ENCODE measurements around the gene PTPRJ.
"Not testable (repeated sequence)": the region's sequence is repeated elsewhere in the genome, so short reads cannot be mapped to it uniquely, and the experiment has no call there.

The PTPRJ gene

DNA sequence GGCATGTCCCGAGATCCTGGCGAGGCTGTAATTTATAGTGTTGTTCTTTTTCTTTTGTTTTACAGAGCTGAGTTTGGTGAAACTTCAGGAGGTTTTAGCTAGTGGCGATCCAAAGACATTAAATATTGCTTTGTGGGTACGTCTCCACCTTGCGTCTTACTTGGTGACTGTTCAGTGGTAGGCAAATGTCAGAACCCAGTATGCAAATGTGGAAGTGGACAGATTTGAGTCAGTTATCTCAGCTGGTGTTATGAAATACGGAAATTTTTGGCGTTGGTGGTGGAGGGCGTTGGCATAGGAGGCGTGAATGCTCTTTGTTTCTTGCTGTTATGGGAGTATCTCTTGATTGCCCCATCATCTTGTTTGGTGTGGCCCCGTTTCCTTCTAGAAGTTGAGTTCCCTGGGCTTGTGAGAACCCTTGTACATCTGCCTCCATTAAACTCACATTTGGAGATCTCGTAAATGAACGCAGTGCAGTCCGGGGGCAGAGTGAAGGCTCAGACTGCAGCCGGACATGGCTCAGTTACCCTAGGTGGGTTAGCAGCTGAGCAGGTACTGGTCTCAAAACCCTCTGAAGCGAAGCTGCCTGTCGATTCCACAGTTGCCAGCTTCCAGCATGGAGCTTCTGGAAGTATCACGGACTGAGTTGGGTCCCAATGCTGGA, 39.9 kb downstream of the PTPRJ start:
- FAIRE-seq: no peak

GRCh38 chr11:48021201-48021820, 41.0 kb downstream of the PTPRJ start:
- FAIRE-seq: not testable (repeated sequence)

DNA sequence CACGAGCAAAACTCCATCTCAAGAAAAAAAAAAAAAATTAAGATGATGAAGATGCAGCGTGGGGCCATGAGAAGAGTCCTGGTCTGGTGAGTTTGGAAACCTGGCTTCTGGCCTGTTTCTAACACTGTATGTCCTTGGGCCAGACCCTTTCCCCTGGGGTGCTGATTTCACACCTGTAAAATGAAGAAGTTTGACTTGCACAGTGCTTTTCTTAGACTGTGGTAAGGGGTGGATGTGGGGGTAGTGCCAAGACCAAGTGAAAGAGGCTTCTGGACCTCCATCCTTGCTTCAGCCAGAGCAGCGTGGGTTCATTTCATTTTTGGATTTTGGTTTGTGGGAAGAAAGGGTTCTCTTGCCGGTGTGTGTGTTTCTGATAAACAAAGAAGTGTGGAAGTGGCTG, 42.1 kb downstream of the PTPRJ start:
- no peak for FAIRE-seq

- FAIRE-seq: not testable (repeated sequence)
These were observed 43.2 kb downstream of the PTPRJ start for GRCh38 chr11:48023608-48024007.

DNA sequence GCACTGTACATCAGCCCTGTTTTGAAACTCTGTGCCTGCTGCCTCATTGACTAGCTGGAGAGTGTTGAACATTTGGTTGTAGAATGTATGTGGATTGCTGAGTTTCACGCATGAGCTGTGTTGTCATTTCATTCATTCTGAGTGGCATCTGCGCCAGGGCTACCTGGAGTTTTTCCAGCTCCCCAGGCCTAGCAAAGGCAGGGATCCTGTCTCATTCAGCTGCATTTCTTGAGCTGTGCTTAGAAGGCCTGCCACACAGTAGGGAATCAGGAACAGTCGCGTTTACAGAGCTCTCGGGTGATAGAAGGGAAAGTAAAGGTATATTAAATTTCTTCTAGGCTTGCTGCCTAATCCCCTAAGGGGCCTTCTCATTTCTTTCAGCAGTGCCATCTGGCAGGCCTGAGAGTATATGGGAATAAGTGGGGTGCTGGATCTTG, 44.3 kb downstream of the PTPRJ start:
- no peak for FAIRE-seq

GRCh38 chr11:48025293-48025983, 45.1 kb downstream of the PTPRJ start:
- FAIRE-seq: no peak

GRCh38 chr11:48025984-48026340, 45.6 kb downstream of the PTPRJ start:
- no peak for FAIRE-seq

- no peak for FAIRE-seq
These were observed 48.7 kb downstream of the PTPRJ start for GRCh38 chr11:48028914-48029680.

GRCh38 chr11:48029681-48030290, 49.4 kb downstream of the PTPRJ start:
- no peak for FAIRE-seq

GRCh38 chr11:48031602-48032001, 51.2 kb downstream of the PTPRJ start:
- no peak for FAIRE-seq

DNA sequence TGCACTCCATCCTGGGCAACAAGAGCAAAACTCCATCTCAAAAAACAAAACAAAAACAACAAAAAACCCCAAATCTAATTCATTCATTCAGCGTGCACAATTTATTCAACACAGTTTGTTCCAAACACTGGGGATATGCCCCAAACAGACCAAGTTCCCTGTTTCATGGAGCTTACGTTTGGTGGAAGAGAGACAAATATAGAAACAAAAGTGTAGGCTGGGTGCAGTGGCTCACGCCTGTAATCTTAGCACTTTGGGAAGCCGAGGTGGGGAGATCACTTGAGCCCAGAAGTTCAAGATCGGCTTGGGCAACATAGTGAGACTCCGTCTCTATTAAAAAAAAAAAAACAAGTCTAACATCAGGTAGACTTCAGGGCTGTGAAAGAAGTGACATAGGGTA, 52.4 kb downstream of the PTPRJ start:
- no peak for FAIRE-seq

DNA sequence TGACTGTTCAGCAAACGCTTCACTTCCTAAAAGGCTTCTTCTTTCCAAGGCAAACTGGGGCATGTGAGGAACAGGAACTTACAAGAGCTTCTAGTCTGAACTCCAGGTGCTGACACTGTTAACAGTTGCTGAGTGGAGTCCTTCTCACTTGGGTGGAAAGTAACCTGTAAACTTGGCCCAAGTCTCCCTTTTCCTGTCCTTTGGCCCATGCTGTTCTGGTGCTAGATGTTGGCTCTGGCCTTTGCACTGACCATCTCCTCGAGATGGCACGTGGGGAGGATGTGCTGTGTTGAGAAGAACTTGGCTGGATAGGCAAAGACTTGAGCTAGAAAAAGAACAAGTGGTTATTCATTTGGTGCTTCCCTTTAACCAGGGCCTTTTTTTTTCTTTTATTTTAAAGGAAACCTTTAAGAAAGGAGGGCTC, 53.6 kb downstream of the PTPRJ start:
- no peak for FAIRE-seq

GRCh38 chr11:48034926-48035871, 54.8 kb downstream of the PTPRJ start:
- no peak for FAIRE-seq

DNA sequence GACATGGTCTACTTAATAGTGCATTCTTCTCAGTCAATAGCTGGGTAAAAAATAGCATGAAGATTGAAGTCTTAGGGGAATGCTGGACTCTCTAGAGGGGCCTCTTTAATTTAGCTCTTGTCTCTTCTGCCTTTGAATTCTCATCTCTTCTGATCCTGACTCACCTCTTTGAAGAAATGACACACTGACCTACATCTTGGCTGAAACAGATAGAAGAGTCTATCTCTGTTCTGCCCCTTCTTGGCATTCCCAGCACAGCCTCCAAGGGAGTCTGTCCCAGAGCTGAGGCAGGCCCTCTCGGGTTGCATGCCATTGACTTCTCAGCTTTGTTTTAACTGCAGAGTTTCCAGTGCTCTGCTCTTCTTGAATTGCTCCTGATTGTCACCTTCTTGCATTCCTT, 55.7 kb downstream of the PTPRJ start:
- no peak for FAIRE-seq

GRCh38 chr11:48036466-48036865, 56.1 kb downstream of the PTPRJ start:
- no peak for FAIRE-seq

- no peak for FAIRE-seq
These were observed 57.5 kb downstream of the PTPRJ start for GRCh38 chr11:48037709-48038468.

GRCh38 chr11:48040830-48041444, 60.6 kb downstream of the PTPRJ start:
- no peak for FAIRE-seq

GRCh38 chr11:48041877-48042695, 61.7 kb downstream of the PTPRJ start:
- FAIRE-seq: no peak

GRCh38 chr11:48043111-48043990, 63.0 kb downstream of the PTPRJ start:
- no peak for FAIRE-seq
